PC-9 (cell line): ENCODE data around the gene FNDC4. TPM values are rescaled to one million over a fixed set of nuclear protein-coding genes. Genes with fewer than 3 reads are reported as not detected.

Experiments used
- total RNA-seq: library from RNA; stranded (reverse); gene quantifications from 2 replicates; pipeline ENCODE4 v1.2.3, GENCODE V29; 2021

Gene FNDC4
- total RNA-seq, 1 experiment from 2014 or later, result 5.3 TPM

Other genes starting within 250 kb of the FNDC4 start
- 1.5 and 2.3 TPM in 2 replicates for gene SLC30A3, start 232.2 kb downstream of the FNDC4 start, total RNA-seq
- not detected in 2 replicates for gene DNAJC5G, start 219.8 kb downstream of the FNDC4 start, total RNA-seq
- gene TRIM54, start 212.8 kb downstream of the FNDC4 start, total RNA-seq, result 8.2 and 9.8 TPM in 2 replicates
- gene UCN, start 186.8 kb downstream of the FNDC4 start, total RNA-seq, result 2.8 and 4.6 TPM in 2 replicates
- gene MPV17, start 172.1 kb downstream of the FNDC4 start, total RNA-seq, result 42.2 and 47.5 TPM in 2 replicates
- gene GTF3C2, start 138.4 kb downstream of the FNDC4 start, total RNA-seq, result 57.5 and 69.8 TPM in 2 replicates
- gene EIF2B4, start 124.9 kb downstream of the FNDC4 start, total RNA-seq, result 32.9 and 33.1 TPM in 2 replicates
- gene SNX17, start 124.6 kb downstream of the FNDC4 start, total RNA-seq, result 60.6 and 73.7 TPM in 2 replicates
- gene ZNF513, start 114.5 kb downstream of the FNDC4 start, total RNA-seq, result 4.1 and 4.5 TPM in 2 replicates
- gene PPM1G, start 85.6 kb downstream of the FNDC4 start, total RNA-seq, result 114 and 136 TPM in 2 replicates
- 67.9 and 83.9 TPM in 2 replicates for gene NRBP1, start 66.6 kb downstream of the FNDC4 start, total RNA-seq
- gene KRTCAP3, start 52.8 kb downstream of the FNDC4 start, total RNA-seq, result 62.9 and 91.7 TPM in 2 replicates
- gene IFT172, start 5.5 kb downstream of the FNDC4 start, total RNA-seq, result 26.2 and 27.2 TPM in 2 replicates
- 3.4 and 4.0 TPM in 2 replicates for gene GCKR, start 1.6 kb upstream of the FNDC4 start, total RNA-seq
- gene ZNF512, start 87.8 kb upstream of the FNDC4 start, total RNA-seq, result 27.1 and 40.6 TPM in 2 replicates
- 1.9 and 2.9 TPM in 2 replicates for gene CCDC121, start 133.8 kb upstream of the FNDC4 start, total RNA-seq
- 37.3 and 45.1 TPM in 2 replicates for gene GPN1, start 133.8 kb upstream of the FNDC4 start, total RNA-seq
- gene SUPT7L, start 168.4 kb upstream of the FNDC4 start, total RNA-seq, result 29.3 and 33.0 TPM in 2 replicates
- gene SLC4A1AP, start 168.7 kb upstream of the FNDC4 start, total RNA-seq, result 18.5 and 22.7 TPM in 2 replicates